ENCODE measurements around the gene GOLGA8F. TPM values are rescaled to one million over a fixed set of nuclear protein-coding genes. Genes with fewer than 3 reads are reported as not detected.
"Not testable (repeated sequence)": the region's sequence is repeated elsewhere in the genome, so short reads cannot be mapped to it uniquely, and the experiment has no call there.

GOLGA8F gene
- total RNA-seq (under 1 TPM; 0.06 to 0.20 TPM), polyA plus RNA-seq (ENCODE audit: insufficient read length in 2 of 2) (not detected)
- long read RNA-seq, donor 1, result 0 reads
- long read RNA-seq, donor 2, result 0 reads
- long read RNA-seq, donor 3, result 0 reads
- long read RNA-seq, donor 4, result 0 reads

GRCh38 chr15:28378364-28378763, at the start of gene GOLGA8F:
Gene GOLGA8F (plus strand): TSS chr15:28378664. CDS start chr15:28378762, 98 bp downstream.
- DNase-seq (ENCODE audit: low read depth in 4 of 6, low spot score in 6 of 6); H3K9me3 ChIP-seq (ENCODE audit: control insufficient read depth, insufficient read depth, low read length): not testable (repeated sequence)
- WGBS (ENCODE audit: insufficient coverage), result no CpG with 5 or more reads among the region's 8 CpGs

GRCh38 chr15:28357984-28358383, 20.5 kb upstream of the GOLGA8F start, which contains the start of gene GOLGA6L24:
Gene GOLGA6L24 (minus strand): TSS chr15:28358084. CDS start chr15:28358023, 61 bp downstream.
- H3K4me3 ChIP-seq (ENCODE audit: low read depth, low read length); H3K27me3 ChIP-seq (ENCODE audit: control insufficient read depth, insufficient read depth, low read length); DNase-seq (ENCODE audit: low read depth in 4 of 6, low spot score in 6 of 6); H3K27ac ChIP-seq (ENCODE audit: low read depth, low read length); H3K9me3 ChIP-seq (ENCODE audit: control insufficient read depth, insufficient read depth, low read length); H3K4me1 ChIP-seq (ENCODE audit: control insufficient read depth, insufficient read depth, low read length); H3K36me3 ChIP-seq (ENCODE audit: control insufficient read depth, insufficient read depth, low read length): not testable (repeated sequence)
- WGBS (ENCODE audit: insufficient coverage), result no CpG with 5 or more reads among the region's 7 CpGs

More at GRCh38 chr15:28378364-28378763, at the start of gene GOLGA8F:
- H3K4me3 ChIP-seq (ENCODE audit: low read depth, low read length); H3K4me1 ChIP-seq (ENCODE audit: control insufficient read depth, insufficient read depth, low read length); H3K27me3 ChIP-seq (ENCODE audit: control insufficient read depth, insufficient read depth, low read length); H3K36me3 ChIP-seq (ENCODE audit: control insufficient read depth, insufficient read depth, low read length); H3K27ac ChIP-seq (ENCODE audit: low read depth, low read length): not testable (repeated sequence)

GRCh38 chr15:28365502-28365901, 13.0 kb upstream of the GOLGA8F start:
- H3K36me3 ChIP-seq (ENCODE audit: control insufficient read depth, insufficient read depth, low read length); DNase-seq (ENCODE audit: low read depth in 4 of 6, low spot score in 6 of 6); H3K27ac ChIP-seq (ENCODE audit: low read depth, low read length); H3K4me1 ChIP-seq (ENCODE audit: control insufficient read depth, insufficient read depth, low read length); H3K4me3 ChIP-seq (ENCODE audit: low read depth, low read length); H3K9me3 ChIP-seq (ENCODE audit: control insufficient read depth, insufficient read depth, low read length); H3K27me3 ChIP-seq (ENCODE audit: control insufficient read depth, insufficient read depth, low read length): not testable (repeated sequence)
- WGBS (ENCODE audit: insufficient coverage), result no CpG with 5 or more reads among the region's 17 CpGs

GRCh38 chr15:28380053-28380452, 1.6 kb downstream of the GOLGA8F start:
- H3K4me3 ChIP-seq (ENCODE audit: low read depth, low read length); DNase-seq (ENCODE audit: low read depth in 4 of 6, low spot score in 6 of 6); H3K27me3 ChIP-seq (ENCODE audit: control insufficient read depth, insufficient read depth, low read length); H3K4me1 ChIP-seq (ENCODE audit: control insufficient read depth, insufficient read depth, low read length); H3K36me3 ChIP-seq (ENCODE audit: control insufficient read depth, insufficient read depth, low read length); H3K9me3 ChIP-seq (ENCODE audit: control insufficient read depth, insufficient read depth, low read length); H3K27ac ChIP-seq (ENCODE audit: low read depth, low read length): not testable (repeated sequence)
- WGBS (ENCODE audit: insufficient coverage), result no CpG with 5 or more reads among the region's 3 CpGs

GRCh38 chr15:28396022-28396421, 17.6 kb downstream of the GOLGA8F start:
- H3K27ac ChIP-seq (ENCODE audit: low read depth, low read length); H3K27me3 ChIP-seq (ENCODE audit: control insufficient read depth, insufficient read depth, low read length); H3K36me3 ChIP-seq (ENCODE audit: control insufficient read depth, insufficient read depth, low read length); DNase-seq (ENCODE audit: low read depth in 4 of 6, low spot score in 6 of 6); H3K4me1 ChIP-seq (ENCODE audit: control insufficient read depth, insufficient read depth, low read length); H3K9me3 ChIP-seq (ENCODE audit: control insufficient read depth, insufficient read depth, low read length); H3K4me3 ChIP-seq (ENCODE audit: low read depth, low read length): not testable (repeated sequence)
- WGBS (ENCODE audit: insufficient coverage), result no CpG with 5 or more reads among the region's 11 CpGs

GRCh38 chr15:28402774-28403435, 24.4 kb downstream of the GOLGA8F start:
- not testable (repeated sequence) for H3K4me3 ChIP-seq (ENCODE audit: low read depth, low read length); H3K36me3 ChIP-seq (ENCODE audit: control insufficient read depth, insufficient read depth, low read length); H3K27ac ChIP-seq (ENCODE audit: low read depth, low read length); H3K27me3 ChIP-seq (ENCODE audit: control insufficient read depth, insufficient read depth, low read length); H3K9me3 ChIP-seq (ENCODE audit: control insufficient read depth, insufficient read depth, low read length); DNase-seq (ENCODE audit: low read depth in 4 of 6, low spot score in 6 of 6); H3K4me1 ChIP-seq (ENCODE audit: control insufficient read depth, insufficient read depth, low read length)
- WGBS (ENCODE audit: insufficient coverage), result no CpG with 5 or more reads among the region's 64 CpGs

- peak in 1 of 6 donors; percentile 0 for DNase-seq (ENCODE audit: low read depth in 4 of 6, low spot score in 6 of 6)
- WGBS (ENCODE audit: insufficient coverage), result no CpG with 5 or more reads among the region's 3 CpGs
- H3K4me3 ChIP-seq (ENCODE audit: low read depth, low read length), result not testable (repeated sequence)
These were observed 42.0 kb downstream of the GOLGA8F start for GRCh38 chr15:28420470-28420869.

GRCh38 chr15:28435594-28435993, 57.1 kb downstream of the GOLGA8F start:
- not testable (repeated sequence) for H3K36me3 ChIP-seq (ENCODE audit: control insufficient read depth, insufficient read depth, low read length); H3K4me1 ChIP-seq (ENCODE audit: control insufficient read depth, insufficient read depth, low read length); H3K4me3 ChIP-seq (ENCODE audit: low read depth, low read length); DNase-seq (ENCODE audit: low read depth in 4 of 6, low spot score in 6 of 6); H3K27ac ChIP-seq (ENCODE audit: low read depth, low read length); H3K9me3 ChIP-seq (ENCODE audit: control insufficient read depth, insufficient read depth, low read length); H3K27me3 ChIP-seq (ENCODE audit: control insufficient read depth, insufficient read depth, low read length)
- no CpG with 5 or more reads among the region's 3 CpGs for WGBS (ENCODE audit: insufficient coverage)

More at GRCh38 chr15:28420470-28420869, 42.0 kb downstream of the GOLGA8F start:
- not testable (repeated sequence) for H3K36me3 ChIP-seq (ENCODE audit: control insufficient read depth, insufficient read depth, low read length); H3K4me1 ChIP-seq (ENCODE audit: control insufficient read depth, insufficient read depth, low read length); H3K27ac ChIP-seq (ENCODE audit: low read depth, low read length); H3K9me3 ChIP-seq (ENCODE audit: control insufficient read depth, insufficient read depth, low read length); H3K27me3 ChIP-seq (ENCODE audit: control insufficient read depth, insufficient read depth, low read length)
